MM.1S (cell line): Measurements from ENCODE around the gene MYO9B.

ENCODE experiments used
- DNase-seq: peaks from one replicate; pipeline ENCODE4 v3.0.0-alpha.2; 2015
- H2AFZ ChIP-seq: fragments of 300-600 bp; sonication (generic); 2 replicates; pipeline ENCODE4 v1.6.0; 2016; ENCODE audit warnings: antibody characterized with exemption, low read length
- H3F3A ChIP-seq: fragments of 300-600 bp; sonication (generic); 2 replicates; pipeline ENCODE4 v1.6.1; 2016; ENCODE audit warnings: mild to moderate bottlenecking, antibody characterized with exemption, low read length, moderate library complexity, mixed read lengths; ENCODE audit not compliant: insufficient read depth
- H3K27ac ChIP-seq: fragments of 300-600 bp; sonication (generic); 2 replicates; pipeline ENCODE4 v1.5.1; 2016; ENCODE audit warnings: mild to moderate bottlenecking, low read length
- H3K27me3 ChIP-seq: fragments of 300-600 bp; sonication (generic); replicated peaks from 2 replicates; pipeline ENCODE4 v1.6.0; 2016; ENCODE audit warnings: low read length; ENCODE audit not compliant: insufficient read depth
- H3K36me3 ChIP-seq: fragments of 300-600 bp; sonication (generic); replicated peaks from 2 replicates; pipeline ENCODE4 v1.6.1; 2016; ENCODE audit warnings: mild to moderate bottlenecking, low read length, mixed read lengths; ENCODE audit not compliant: insufficient read depth
- H3K4me1 ChIP-seq: fragments of 300-600 bp; sonication (generic); 2 replicates; pipeline ENCODE4 v1.6.1; 2016; ENCODE audit warnings: low read length, mixed read lengths
- H3K4me2 ChIP-seq: fragments of 300-600 bp; sonication (generic); 2 replicates; pipeline ENCODE4 v1.6.0; 2016; ENCODE audit warnings: low read depth, low read length
- H3K4me3 ChIP-seq: fragments of 300-600 bp; sonication (generic); 2 replicates; pipeline ENCODE4 v1.5.1; 2016; ENCODE audit warnings: low read length, mixed read lengths
- H3K79me2 ChIP-seq: fragments of 300-600 bp; sonication (generic); 2 replicates; pipeline ENCODE4 v1.6.1; 2016; ENCODE audit warnings: mixed run types, low read length, mixed read lengths
- H3K9ac ChIP-seq: fragments of 300-600 bp; sonication (generic); 2 replicates; pipeline ENCODE4 v1.6.1; 2016; ENCODE audit warnings: low read length, mixed read lengths
- H3K9me2 ChIP-seq: fragments of 300-600 bp; sonication (generic); replicated peaks from 2 replicates; pipeline ENCODE4 v1.6.1; 2016; ENCODE audit warnings: mild to moderate bottlenecking, low read length, mixed read lengths; ENCODE audit not compliant: insufficient read depth
- H3K9me3 ChIP-seq: fragments of 300-600 bp; sonication (generic); replicated peaks from 2 replicates; pipeline ENCODE4 v1.6.1; 2016; ENCODE audit warnings: mild to moderate bottlenecking, low read length, mixed read lengths; ENCODE audit not compliant: insufficient read depth
- H4K20me1 ChIP-seq: fragments of 300-600 bp; sonication (generic); 2 replicates; pipeline ENCODE4 v1.6.1; 2016; ENCODE audit warnings: mild to moderate bottlenecking, low read length, moderate library complexity, mixed read lengths; ENCODE audit not compliant: insufficient read depth
- EZH2 ChIP-seq: fragments of 300-600 bp; sonication (generic); optimal IDR thresholded peaks from 2 replicates; pipeline ENCODE3; 2017; ENCODE audit warnings: low read depth, mild to moderate bottlenecking, antibody characterized with exemption, low read length, mixed read lengths
- EZH2phosphoT487 ChIP-seq: fragments of 300-600 bp; sonication (generic); IDR thresholded peaks from 2 replicates; pipeline ENCODE4 v1.6.1; 2018; ENCODE audit warnings: antibody characterized with exemption, low read length
- TF ChIP-seq, protein P1 (sequence below): fragments of 300-600 bp; sonication (generic); IDR thresholded peaks from 2 replicates; pipeline ENCODE4 v1.5.1; 2016; ENCODE audit warnings: antibody characterized with exemption, low read length, mixed read lengths

Gene MYO9B

DNA sequence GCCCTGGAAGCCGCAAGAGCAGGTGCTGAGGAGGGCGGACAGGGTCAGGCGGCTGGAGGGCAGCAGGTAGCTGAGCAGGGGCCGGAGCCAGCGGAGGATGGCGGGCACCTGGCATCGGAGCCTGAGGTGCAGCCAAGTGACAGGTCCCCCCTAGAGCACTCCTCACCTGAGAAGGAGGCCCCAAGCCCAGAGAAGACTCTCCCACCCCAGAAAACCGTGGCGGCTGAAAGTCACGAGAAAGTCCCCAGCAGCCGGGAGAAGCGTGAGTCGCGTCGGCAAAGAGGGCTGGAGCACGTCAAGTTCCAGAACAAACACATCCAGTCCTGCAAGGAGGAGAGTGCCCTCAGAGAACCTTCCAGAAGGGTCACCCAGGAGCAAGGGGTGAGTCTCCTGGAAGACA, 119.0 kb downstream of the MYO9B start:
- no peaks in the 10 kb centered on the region for H3K36me3 ChIP-seq

DNA sequence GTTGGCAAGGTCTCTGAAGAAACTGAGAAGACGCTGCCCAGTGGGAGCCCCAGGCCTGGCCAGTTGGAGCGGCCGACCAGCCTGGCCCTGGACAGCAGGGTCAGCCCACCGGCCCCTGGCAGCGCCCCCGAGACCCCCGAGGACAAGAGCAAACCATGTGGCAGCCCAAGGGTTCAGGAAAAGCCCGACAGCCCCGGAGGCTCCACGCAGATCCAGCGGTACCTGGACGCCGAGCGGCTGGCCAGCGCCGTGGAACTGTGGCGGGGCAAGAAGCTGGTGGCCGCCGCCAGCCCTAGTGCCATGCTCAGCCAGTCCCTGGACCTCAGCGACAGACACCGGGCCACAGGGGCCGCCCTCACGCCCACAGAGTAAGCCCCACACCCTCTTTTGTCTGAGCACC, 119.5 kb downstream of the MYO9B start:
- no peak overlapping the region for H3K4me2 ChIP-seq
- H3K27ac ChIP-seq = no peak overlapping the region
- no peak overlapping the region for H2AFZ ChIP-seq
- H3K36me3 ChIP-seq = no peaks in the 10 kb centered on the region
- H3K9me3 ChIP-seq = no peaks in the 10 kb centered on the region
- no peaks in the 10 kb centered on the region for H3F3A ChIP-seq
- H3K9me2 ChIP-seq = no peaks in the 10 kb centered on the region
- no peaks in the 10 kb centered on the region for H3K27me3 ChIP-seq
- DNase-seq = no peak
- H3K4me1 ChIP-seq = no peaks in the 10 kb centered on the region
- no peaks in the 10 kb centered on the region for H4K20me1 ChIP-seq
- H3K4me3 ChIP-seq = no peak overlapping the region
- no peaks in the 10 kb centered on the region for H3K79me2 ChIP-seq
- TF ChIP-seq EZH2 (no peak), EZH2phosphoT487 (no peak)
- TF ChIP-seq, protein P1, sequence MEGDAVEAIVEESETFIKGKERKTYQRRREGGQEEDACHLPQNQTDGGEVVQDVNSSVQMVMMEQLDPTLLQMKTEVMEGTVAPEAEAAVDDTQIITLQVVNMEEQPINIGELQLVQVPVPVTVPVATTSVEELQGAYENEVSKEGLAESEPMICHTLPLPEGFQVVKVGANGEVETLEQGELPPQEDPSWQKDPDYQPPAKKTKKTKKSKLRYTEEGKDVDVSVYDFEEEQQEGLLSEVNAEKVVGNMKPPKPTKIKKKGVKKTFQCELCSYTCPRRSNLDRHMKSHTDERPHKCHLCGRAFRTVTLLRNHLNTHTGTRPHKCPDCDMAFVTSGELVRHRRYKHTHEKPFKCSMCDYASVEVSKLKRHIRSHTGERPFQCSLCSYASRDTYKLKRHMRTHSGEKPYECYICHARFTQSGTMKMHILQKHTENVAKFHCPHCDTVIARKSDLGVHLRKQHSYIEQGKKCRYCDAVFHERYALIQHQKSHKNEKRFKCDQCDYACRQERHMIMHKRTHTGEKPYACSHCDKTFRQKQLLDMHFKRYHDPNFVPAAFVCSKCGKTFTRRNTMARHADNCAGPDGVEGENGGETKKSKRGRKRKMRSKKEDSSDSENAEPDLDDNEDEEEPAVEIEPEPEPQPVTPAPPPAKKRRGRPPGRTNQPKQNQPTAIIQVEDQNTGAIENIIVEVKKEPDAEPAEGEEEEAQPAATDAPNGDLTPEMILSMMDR = no peak
- H3K9ac ChIP-seq = no peak overlapping the region

More for the DNA sequence above, 119.0 kb downstream of the MYO9B start:
- no peaks in the 10 kb centered on the region for H3K9me2 ChIP-seq
- H3K27ac ChIP-seq = no peak overlapping the region
- H3K27me3 ChIP-seq = no peaks in the 10 kb centered on the region
- H3K9me3 ChIP-seq = no peaks in the 10 kb centered on the region
- H3K9ac ChIP-seq = no peak overlapping the region
- no peak overlapping the region for H3K4me2 ChIP-seq
- no peak for DNase-seq
- TF ChIP-seq EZH2 = no peak
- TF ChIP-seq, protein P1 = no peak
- no peak for TF ChIP-seq EZH2phosphoT487
- H2AFZ ChIP-seq = no peak overlapping the region
- H3F3A ChIP-seq = no peaks in the 10 kb centered on the region
- no peaks in the 10 kb centered on the region for H3K79me2 ChIP-seq
- no peaks in the 10 kb centered on the region for H4K20me1 ChIP-seq
- no peak overlapping the region for H3K4me3 ChIP-seq
- H3K4me1 ChIP-seq = no peaks in the 10 kb centered on the region

GRCh38 chr19:17196610-17197009, 121.0 kb downstream of the MYO9B start:
- Histone ChIP-seq H3K27me3 (no peaks in the 10 kb centered on the region), H3K36me3 (no peaks in the 10 kb centered on the region), H3K4me2 (no peak overlapping the region), H3K9ac (no peak overlapping the region), H3K4me3 (no peak overlapping the region), H3K79me2 (no peaks in the 10 kb centered on the region), H3K9me2 (no peaks in the 10 kb centered on the region), H2AFZ (no peak overlapping the region), H3K27ac (no peak overlapping the region), H3K4me1 (no peaks in the 10 kb centered on the region), H3K9me3 (no peaks in the 10 kb centered on the region), H3F3A (no peaks in the 10 kb centered on the region), H4K20me1 (no peaks in the 10 kb centered on the region)
- no peak for DNase-seq
- TF ChIP-seq EZH2phosphoT487 (no peak), EZH2 (no peak)
- TF ChIP-seq, protein P1 = no peak
